Hematopoietic multipotent progenitor cell treated with erythropoietin and hydrocortisone succinate and interleukin-3 and kit ligand, for 4 days (in vitro differentiated cells): Measurements from ENCODE around the gene AKAP9.
A peak's percentile ranks its signal among the peaks of the same experiment; 100 is the strongest.
"Not testable (repeated sequence)": the region's sequence is repeated elsewhere in the genome, so short reads cannot be mapped to it uniquely, and the experiment has no call there.

ENCODE experiments used
- DNase-seq: peaks from one replicate; pipeline ENCODE4 v3.0.0-alpha.2; 2015

Gene AKAP9

DNA sequence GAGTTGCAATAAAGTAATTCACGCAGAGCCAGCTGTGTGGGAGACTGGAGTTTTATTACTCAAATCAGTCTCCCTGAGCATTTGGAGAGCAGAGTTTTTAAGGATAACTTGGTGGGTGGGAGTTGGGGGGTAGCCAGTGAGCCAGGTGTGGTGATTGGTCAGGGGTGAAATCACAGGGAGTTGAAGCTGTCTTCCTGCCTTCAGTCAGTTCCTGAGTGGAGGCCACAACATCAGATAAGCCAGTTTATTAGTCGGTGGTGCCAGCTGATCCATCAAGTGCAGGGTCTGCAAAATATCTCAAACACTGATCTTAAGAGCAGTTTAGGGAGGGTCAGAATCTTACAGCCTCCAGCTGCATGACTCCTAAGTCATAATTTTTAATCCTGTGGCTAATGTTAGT, 196.9 kb downstream of the AKAP9 start:
- peak; percentile 52 for DNase-seq

DNA sequence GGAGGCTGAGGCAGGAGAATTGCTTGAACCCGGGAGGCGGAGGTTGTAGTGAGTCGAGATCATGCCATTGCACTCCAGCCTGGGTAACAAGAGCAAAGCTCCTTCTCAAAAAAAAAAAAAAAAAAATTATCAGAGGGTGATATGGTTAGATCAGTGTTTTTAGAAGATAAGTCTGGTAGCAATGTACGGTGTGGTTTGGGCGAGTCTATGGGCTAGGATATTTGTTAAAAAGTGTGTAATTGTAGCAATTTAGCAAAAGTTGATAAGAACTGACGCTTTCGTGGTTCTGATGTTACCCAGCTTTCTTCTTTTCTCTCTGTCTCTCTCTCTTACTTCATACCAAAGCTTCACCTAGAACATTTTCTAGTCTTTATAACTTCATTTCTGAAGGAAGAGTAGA, 200.5 kb downstream of the AKAP9 start:
- DNase-seq = peak; percentile 65

DNA sequence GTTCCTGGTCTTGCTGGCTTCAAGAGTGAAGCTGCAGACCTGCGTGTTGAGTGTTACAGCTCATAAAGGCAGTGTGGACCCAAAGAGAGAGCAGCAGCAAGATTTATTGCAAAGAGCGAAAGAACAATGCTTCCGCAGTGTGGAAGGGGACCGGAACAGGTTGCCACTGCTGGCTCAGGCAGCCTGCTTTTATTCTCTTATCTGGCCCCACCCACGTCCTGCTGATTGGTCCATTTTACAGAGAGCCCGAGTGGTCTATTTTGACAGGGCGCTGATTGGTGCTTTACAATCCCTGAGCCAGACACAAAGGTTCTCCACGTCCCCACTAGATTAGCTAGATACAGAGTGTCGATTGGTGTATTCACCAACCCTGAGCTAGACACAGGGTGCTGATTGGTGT, 202.1 kb downstream of the AKAP9 start:
- DNase-seq = not testable (repeated sequence)

DNA sequence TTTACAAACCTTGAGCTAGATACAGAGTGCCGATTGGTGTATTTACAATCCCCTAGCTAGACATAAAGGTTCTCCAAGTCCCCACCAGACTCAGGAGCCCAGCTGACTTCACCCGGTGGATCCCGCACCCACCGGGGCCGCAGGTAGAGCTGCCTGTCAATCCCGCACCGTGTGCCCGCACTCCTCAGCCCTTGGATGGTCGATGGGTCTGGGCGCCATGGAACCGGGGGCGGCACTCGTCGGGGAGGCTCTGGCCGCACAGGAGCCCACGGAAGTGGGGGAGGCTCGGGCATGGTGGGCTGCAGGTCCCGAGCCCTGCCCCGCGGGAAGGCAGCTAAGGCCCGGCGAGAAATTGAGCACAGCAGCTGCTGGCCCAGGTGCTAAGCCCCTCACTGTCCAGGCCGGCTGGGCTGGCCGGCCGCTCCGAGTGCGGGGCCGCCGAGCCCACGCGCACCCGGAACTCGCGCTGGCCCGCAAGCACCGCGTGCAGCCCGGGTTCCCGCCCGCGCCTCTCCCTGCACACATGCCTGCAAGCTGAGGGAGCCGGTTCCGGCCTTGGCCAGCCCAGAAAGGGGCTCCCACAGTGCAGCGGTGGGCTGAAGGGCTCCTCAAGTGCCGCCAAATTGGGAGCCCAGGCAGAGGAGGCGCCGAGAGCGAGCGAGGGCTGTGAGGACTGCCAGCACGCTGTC, 202.7 kb downstream of the AKAP9 start:
- not testable (repeated sequence) for DNase-seq

DNA sequence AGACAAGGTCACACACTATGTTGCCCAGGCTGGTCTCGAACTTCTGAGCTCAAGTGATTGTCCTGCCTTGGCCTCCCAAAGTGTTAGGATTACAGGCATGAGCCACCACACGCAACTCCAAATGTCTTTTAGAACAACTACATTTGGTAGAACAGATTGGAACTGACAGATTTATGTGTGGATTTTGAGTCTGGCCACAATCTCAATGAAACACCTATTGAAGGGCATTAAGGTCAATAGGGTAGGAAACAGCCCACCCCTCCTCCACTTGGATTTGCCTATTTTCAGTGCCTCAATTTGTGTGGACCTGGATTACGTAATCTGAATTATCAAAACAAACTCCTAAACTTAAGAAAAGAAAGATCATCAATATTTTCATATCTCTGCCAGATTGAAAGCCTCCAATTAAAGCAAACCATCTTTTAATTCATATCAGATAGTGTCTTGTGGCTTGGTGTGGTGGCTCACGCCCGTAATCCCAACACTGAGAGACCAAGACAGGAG, 209.1 kb downstream of the AKAP9 start:
- DNase-seq = no peak

DNA sequence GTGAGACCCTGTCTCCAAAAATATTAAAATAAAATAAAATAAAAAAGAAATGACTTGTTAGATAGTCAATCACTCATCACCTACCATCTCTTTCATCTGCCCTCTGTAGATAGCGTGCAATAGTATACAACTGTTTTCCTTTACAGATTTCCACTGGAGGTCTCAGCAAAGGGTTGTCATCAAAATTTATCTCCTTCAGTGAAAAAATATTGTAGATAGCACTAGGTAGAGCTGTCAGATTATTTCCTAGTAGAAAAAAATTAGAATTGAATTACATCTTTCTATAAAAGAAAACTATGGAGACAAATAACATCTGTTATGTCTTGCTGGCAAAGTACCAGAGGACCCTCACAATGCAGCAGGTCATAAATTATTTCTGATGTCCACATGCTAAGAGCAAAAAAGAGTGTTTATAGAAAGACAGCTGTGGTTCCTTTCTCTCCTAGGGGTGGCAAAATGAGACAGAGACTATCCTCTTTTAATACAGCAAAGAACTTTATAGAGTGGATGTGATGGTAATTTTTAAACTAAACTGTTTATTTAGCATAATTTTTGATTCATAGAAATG, 209.9 kb downstream of the AKAP9 start:
- DNase-seq = no peak

DNA sequence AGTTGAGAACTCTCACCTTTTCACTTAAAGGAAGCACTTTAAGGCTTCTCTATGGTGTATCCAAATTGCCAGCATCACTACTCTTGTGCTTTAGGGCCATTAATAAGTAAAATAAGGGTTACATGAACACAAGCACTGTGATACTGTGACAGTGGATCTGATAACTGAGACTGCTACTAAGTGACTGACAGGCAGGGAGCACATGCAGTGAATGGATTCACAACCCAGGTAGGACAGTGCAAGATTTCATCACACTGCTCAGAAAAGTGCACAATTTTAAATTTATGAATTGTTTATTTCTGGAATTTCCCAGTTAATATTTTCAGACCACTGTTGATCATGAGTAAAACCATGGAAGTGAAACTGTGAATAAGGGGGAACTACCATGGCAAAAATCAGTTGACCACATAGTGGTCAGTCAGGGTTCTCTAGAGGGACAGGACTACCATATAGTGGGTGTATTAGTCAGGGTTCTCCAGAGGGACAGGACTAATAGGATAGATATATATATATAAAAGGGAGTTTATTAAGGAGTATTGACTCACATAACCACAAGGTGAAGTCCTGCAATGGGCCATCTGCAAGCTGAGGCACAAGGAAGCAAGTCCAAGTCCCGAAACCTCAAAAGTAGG, 214.6 kb downstream of the AKAP9 start:
- DNase-seq = no peak

DNA sequence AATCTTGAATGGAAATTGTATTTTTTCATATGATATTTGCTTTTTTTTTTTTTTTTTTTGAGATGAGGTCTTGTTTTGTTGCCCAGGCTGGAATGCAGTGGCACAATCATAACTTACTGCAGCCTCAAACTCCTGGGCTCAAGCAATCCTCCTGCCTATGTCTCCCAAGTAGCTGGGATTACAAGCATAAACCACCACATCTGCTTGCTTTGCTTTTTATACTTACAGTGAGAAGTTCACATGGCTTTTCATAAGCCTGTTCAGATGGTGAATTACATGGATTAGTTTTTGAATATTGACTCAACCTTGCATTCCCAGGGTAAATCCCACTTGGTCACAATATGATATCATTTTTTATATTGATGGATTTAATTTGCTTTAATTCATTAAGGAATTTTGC, 216.3 kb downstream of the AKAP9 start:
- DNase-seq = no peak

DNA sequence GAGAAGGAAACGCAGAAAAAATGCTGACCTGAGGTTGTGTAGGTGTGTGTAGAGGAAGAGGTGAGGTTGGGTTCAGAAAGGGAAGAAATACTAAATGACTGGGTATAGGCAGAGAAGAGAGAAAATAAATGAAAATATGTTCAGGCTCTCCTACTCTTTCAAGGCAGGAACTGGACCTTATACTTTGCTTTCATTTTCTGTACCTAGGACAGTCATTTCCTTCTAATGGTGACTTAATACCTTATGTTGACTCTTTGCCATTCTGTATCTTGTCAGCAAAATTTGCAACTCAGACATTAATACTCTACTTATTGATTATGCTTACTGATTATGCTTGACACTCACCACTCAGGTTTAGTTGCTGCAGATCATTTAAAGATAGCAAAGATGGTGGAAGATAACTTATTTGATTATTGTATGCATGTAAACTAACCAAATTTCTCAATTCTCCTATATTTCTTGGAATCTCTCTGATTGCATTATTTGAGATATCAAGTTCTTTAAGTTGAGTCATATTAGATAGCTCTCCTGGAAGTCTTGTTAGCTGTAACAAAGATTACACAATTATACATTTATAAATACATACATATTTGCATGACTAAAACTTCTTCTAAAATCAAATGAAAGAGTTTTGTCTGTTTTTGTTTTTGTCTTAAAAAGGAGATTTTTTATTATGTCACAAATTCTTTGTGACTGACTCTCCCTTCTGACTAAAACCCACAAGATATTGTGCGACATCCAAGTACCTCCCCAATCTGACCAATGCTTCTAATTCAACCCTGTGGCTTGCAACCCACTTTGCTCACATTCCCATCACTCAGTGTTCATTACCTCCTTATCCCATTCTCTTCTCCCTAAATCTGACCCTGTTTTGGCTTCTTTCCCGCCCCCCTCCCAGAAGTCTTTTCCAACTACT, 218.3 kb downstream of the AKAP9 start:
- no peak for DNase-seq
